Measurements from ENCODE around the gene ACTA2. TPM values are rescaled to one million over a fixed set of nuclear protein-coding genes. Genes with fewer than 3 reads are reported as not detected.

ACTA2 gene
- total and polyA plus RNA-seq, 2 donors (not counting 1 experiment from before 2014, with no cell fraction given): 78.4 to 2,788 TPM

DNA sequence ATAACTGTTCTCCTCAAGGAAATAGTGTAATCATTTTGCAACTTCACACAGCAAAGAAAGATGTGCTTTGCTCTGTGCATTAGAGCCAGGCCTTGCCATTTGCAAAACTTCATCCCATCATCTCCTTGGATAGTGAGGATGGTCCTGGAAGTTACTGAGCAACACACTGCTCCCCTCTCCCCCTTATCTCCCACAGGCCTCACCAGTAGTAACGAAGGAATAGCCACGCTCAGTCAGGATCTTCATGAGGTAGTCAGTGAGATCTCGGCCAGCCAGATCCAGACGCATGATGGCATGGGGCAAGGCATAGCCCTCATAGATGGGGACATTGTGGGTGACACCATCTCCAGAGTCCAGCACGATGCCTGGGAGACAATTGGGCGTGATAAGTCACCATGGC lies 11.5 kb downstream of the ACTA2 start:
- no peaks in the 10 kb centered on the region for H4K20me1 ChIP-seq (ENCODE audit: control insufficient read depth, extremely low read depth, insufficient read depth, low read length)
- no peak for DNase-seq (ENCODE audit: low read depth in 2 of 2)
- no peak overlapping the region for H3K4me2 ChIP-seq (ENCODE audit: extremely low read depth, insufficient read depth, low read length)
- TF ChIP-seq, protein P1, sequence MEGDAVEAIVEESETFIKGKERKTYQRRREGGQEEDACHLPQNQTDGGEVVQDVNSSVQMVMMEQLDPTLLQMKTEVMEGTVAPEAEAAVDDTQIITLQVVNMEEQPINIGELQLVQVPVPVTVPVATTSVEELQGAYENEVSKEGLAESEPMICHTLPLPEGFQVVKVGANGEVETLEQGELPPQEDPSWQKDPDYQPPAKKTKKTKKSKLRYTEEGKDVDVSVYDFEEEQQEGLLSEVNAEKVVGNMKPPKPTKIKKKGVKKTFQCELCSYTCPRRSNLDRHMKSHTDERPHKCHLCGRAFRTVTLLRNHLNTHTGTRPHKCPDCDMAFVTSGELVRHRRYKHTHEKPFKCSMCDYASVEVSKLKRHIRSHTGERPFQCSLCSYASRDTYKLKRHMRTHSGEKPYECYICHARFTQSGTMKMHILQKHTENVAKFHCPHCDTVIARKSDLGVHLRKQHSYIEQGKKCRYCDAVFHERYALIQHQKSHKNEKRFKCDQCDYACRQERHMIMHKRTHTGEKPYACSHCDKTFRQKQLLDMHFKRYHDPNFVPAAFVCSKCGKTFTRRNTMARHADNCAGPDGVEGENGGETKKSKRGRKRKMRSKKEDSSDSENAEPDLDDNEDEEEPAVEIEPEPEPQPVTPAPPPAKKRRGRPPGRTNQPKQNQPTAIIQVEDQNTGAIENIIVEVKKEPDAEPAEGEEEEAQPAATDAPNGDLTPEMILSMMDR (conservative IDR thresholded peaks at IDR 0.05 in 1 of 2, IDR thresholded peaks at IDR 0.05 in 1 of 2; ENCODE audit: low read depth in 1 of 2, low read length in 2 of 2): no peak
- no peak for TF ChIP-seq EZH2 (IDR thresholded peaks at IDR 0.05; ENCODE audit: low read length, missing control alignments)
- H3K79me2 ChIP-seq (ENCODE audit: control insufficient read depth, insufficient read depth, low read length): no peaks in the 10 kb centered on the region
- no peak overlapping the region for H3K27ac ChIP-seq (ENCODE audit: insufficient read depth, low read length)
- H3K9me3 ChIP-seq (ENCODE audit: control insufficient read depth, insufficient read depth, low read depth, low read length): no peaks in the 10 kb centered on the region
- H2AFZ ChIP-seq (ENCODE audit: low read length): no peak overlapping the region
- H3K4me3 ChIP-seq (replicated peaks in 1 of 4; ENCODE audit: control extremely low read depth in 1 of 4, insufficient read depth in 1 of 4, low read depth in 3 of 4, low read length in 4 of 4): no peak overlapping the region
- H3K9ac ChIP-seq (ENCODE audit: insufficient read depth, low read length): no peak overlapping the region
- peaks cover 10% of the 10 kb centered on the region for H3K36me3 ChIP-seq (ENCODE audit: control insufficient read depth, insufficient read depth, low read length)
- no peaks in the 10 kb centered on the region for H3K27me3 ChIP-seq (ENCODE audit: control insufficient read depth, insufficient read depth, low read length)
- H3K4me1 ChIP-seq (ENCODE audit: control insufficient read depth, extremely low read depth, insufficient read depth, low read length): no peaks in the 10 kb centered on the region

DNA sequence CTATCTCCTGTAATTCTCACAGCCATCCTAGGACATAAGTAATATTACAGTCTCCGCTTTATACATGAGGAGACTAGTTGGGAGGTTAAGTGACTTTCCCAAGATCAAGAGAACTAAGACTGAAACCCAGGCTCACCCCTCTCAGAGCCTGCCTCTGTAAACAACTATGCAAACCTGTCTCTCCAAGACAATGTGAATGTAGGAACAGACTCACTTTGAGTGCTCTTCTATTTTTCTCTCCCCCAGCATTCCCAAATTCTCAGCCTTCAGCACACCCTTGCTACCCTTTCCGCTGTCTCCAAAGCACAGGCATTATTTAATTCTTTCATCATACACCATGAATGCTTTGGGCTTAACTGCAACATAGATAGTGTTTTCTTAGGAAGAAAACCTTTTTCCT lies 13.6 kb downstream of the ACTA2 start:
- no peak for DNase-seq (ENCODE audit: low read depth in 2 of 2)
- no peak overlapping the region for H3K9ac ChIP-seq (ENCODE audit: insufficient read depth, low read length)
- TF ChIP-seq, protein P1 (conservative IDR thresholded peaks at IDR 0.05 in 1 of 2, IDR thresholded peaks at IDR 0.05 in 1 of 2; ENCODE audit: low read depth in 1 of 2, low read length in 2 of 2): no peak
- no peak for TF ChIP-seq EZH2 (IDR thresholded peaks at IDR 0.05; ENCODE audit: low read length, missing control alignments)
- peaks cover 14% of the 10 kb centered on the region for H3K36me3 ChIP-seq (ENCODE audit: control insufficient read depth, insufficient read depth, low read length)
- no peaks in the 10 kb centered on the region for H4K20me1 ChIP-seq (ENCODE audit: control insufficient read depth, extremely low read depth, insufficient read depth, low read length)
- H3K4me3 ChIP-seq (replicated peaks in 1 of 4; ENCODE audit: control extremely low read depth in 1 of 4, insufficient read depth in 1 of 4, low read depth in 3 of 4, low read length in 4 of 4): no peak overlapping the region
- H3K27me3 ChIP-seq (ENCODE audit: control insufficient read depth, insufficient read depth, low read length): no peaks in the 10 kb centered on the region
- H2AFZ ChIP-seq (ENCODE audit: low read length): no peak overlapping the region
- no peaks in the 10 kb centered on the region for H3K79me2 ChIP-seq (ENCODE audit: control insufficient read depth, insufficient read depth, low read length)
- H3K4me2 ChIP-seq (ENCODE audit: extremely low read depth, insufficient read depth, low read length): no peak overlapping the region
- peaks cover 5% of the 10 kb centered on the region for H3K4me1 ChIP-seq (ENCODE audit: control insufficient read depth, extremely low read depth, insufficient read depth, low read length)
- no peaks in the 10 kb centered on the region for H3K9me3 ChIP-seq (ENCODE audit: control insufficient read depth, insufficient read depth, low read depth, low read length)
- no peak overlapping the region for H3K27ac ChIP-seq (ENCODE audit: insufficient read depth, low read length)

DNA sequence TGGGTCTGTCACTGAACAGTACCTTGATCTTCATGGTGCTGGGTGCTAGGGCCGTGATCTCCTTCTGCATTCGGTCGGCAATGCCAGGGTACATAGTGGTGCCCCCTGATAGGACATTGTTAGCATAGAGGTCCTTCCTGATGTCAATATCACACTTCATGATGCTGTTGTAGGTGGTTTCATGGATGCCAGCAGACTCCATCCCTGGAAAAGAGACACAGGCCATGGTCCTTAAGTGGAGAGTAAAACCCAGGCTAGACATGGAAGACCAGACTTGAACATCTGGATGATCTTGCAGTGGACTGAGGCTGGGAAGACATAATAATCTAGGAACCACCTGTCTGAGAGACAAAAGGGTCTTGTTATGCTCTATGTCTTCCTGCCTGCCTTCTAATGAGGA lies 14.5 kb downstream of the ACTA2 start:
- Histone ChIP-seq H3K4me3 (replicated peaks in 1 of 4; ENCODE audit: control extremely low read depth in 1 of 4, insufficient read depth in 1 of 4, low read depth in 3 of 4, low read length in 4 of 4) (no peak overlapping the region), H3K4me1 (ENCODE audit: control insufficient read depth, extremely low read depth, insufficient read depth, low read length) (peaks cover 5% of the 10 kb centered on the region), H3K36me3 (ENCODE audit: control insufficient read depth, insufficient read depth, low read length) (peaks cover 14% of the 10 kb centered on the region), H3K9me3 (ENCODE audit: control insufficient read depth, insufficient read depth, low read depth, low read length) (no peaks in the 10 kb centered on the region), H4K20me1 (ENCODE audit: control insufficient read depth, extremely low read depth, insufficient read depth, low read length) (no peaks in the 10 kb centered on the region), H3K27ac (ENCODE audit: insufficient read depth, low read length) (no peak overlapping the region), H3K27me3 (ENCODE audit: control insufficient read depth, insufficient read depth, low read length) (no peaks in the 10 kb centered on the region), H3K79me2 (ENCODE audit: control insufficient read depth, insufficient read depth, low read length) (no peaks in the 10 kb centered on the region), H3K9ac (ENCODE audit: insufficient read depth, low read length) (no peak overlapping the region), H3K4me2 (ENCODE audit: extremely low read depth, insufficient read depth, low read length) (no peak overlapping the region), H2AFZ (ENCODE audit: low read length) (no peak overlapping the region)
- DNase-seq (ENCODE audit: low read depth in 2 of 2): no peak
- no peak for TF ChIP-seq EZH2 (IDR thresholded peaks at IDR 0.05; ENCODE audit: low read length, missing control alignments)
- TF ChIP-seq, protein P1 (conservative IDR thresholded peaks at IDR 0.05 in 1 of 2, IDR thresholded peaks at IDR 0.05 in 1 of 2; ENCODE audit: low read depth in 1 of 2, low read length in 2 of 2): no peak

Measured in fibroblast of lung (primary cell).